Measurements from ENCODE around the gene DSTYK. TPM values are rescaled to one million over a fixed set of nuclear protein-coding genes. Genes with fewer than 3 reads are reported as not detected.

DSTYK gene
- total and polyA plus RNA-seq, 2 experiments from 2014 or later, result 6.1 to 10.7 TPM

DNA sequence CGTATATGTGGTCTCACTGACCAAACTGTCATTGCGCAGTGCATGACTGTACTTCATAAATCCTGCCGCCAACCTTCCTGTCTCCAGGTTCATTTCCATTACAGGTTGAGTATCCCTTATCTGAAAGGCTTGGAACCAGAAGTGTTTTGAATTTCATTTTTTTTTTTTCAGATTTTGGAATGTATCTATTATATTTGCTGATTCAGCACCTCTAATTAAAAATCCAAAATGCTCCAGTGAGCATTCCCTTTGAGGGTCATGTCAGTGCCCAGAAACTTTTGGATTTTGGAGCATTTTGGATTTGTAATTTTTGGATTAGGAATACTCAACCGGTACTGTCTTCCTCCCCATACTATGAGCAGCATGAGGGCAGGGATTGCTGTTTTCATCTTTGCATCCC is 59.0 kb downstream of the DSTYK start:
- TF ChIP-seq CTCF (conservative IDR thresholded peaks at IDR 0.05; ENCODE audit: low read depth in 2 of 2) (no peak), ZNF114 (CRISPR knock-in tag; IDR thresholded peaks at IDR 0.05) (no peak), REST (IDR thresholded peaks at IDR 0.05; ENCODE audit: unreplicated experiment) (no peak), CREB1 (CRISPR knock-in tag; IDR thresholded peaks at IDR 0.05; ENCODE audit: low read depth) (no peak), JUNB (IDR thresholded peaks at IDR 0.05; ENCODE audit: unreplicated experiment) (no peak), NANOG (IDR thresholded peaks at IDR 0.05; ENCODE audit: borderline replicate concordance) (no peak), ZNF331 (CRISPR knock-in tag; IDR thresholded peaks at IDR 0.05; ENCODE audit: low read depth) (no peak)
- Histone ChIP-seq H3F3A (replicated peaks; ENCODE audit: low read depth) (no peaks in the 10 kb centered on the region), H3K4me2 (no peak overlapping the region), H3K9me2 (ENCODE audit: insufficient read depth) (no peaks in the 10 kb centered on the region), H4K20me1 (replicated peaks; ENCODE audit: insufficient read depth) (no peaks in the 10 kb centered on the region), H3K4me1 (ENCODE audit: insufficient read depth) (no peaks in the 10 kb centered on the region), H2AFZ (no peak overlapping the region), H3K27me3 (ENCODE audit: insufficient read depth) (no peaks in the 10 kb centered on the region), H3K4me3 (no peak overlapping the region), H3K27ac (ENCODE audit: low read depth) (no peak overlapping the region), H3K79me2 (replicated peaks; ENCODE audit: insufficient read depth) (no peaks in the 10 kb centered on the region), H3K36me3 (ENCODE audit: insufficient read depth) (peaks cover 32% of the 10 kb centered on the region)
- DNase-seq (ENCODE audit: low spot score) (no peak), ATAC-seq (no peak)
- Mint-ChIP-seq H3K27ac (no peak overlapping the region), H3K27me3 (ENCODE audit: insufficient read depth, low read depth, poor library complexity) (peaks cover 5% of the 10 kb centered on the region), H3K4me3 (no peak overlapping the region), H3K36me3 (ENCODE audit: low read depth) (peaks cover 55% of the 10 kb centered on the region), H3K9me3 (peaks cover 30% of the 10 kb centered on the region), H3K4me1 (peaks cover 2% of the 10 kb centered on the region; the same call in 2 of the 3 replicates)

- H3K27ac Mint-ChIP-seq, result no peak overlapping the region
- no peaks in the 10 kb centered on the region for H4K20me1 ChIP-seq (replicated peaks; ENCODE audit: insufficient read depth)
- H3K4me3 ChIP-seq, result no peak overlapping the region
- peaks cover 15% of the 10 kb centered on the region for H3K36me3 ChIP-seq (ENCODE audit: insufficient read depth)
- no peaks in the 10 kb centered on the region for H3F3A ChIP-seq (replicated peaks; ENCODE audit: low read depth)
- no peaks in the 10 kb centered on the region for H3K4me1 ChIP-seq (ENCODE audit: insufficient read depth)
- H3K27me3 ChIP-seq (ENCODE audit: insufficient read depth), result no peaks in the 10 kb centered on the region
- peaks cover 3% of the 10 kb centered on the region; the same call in 2 of the 3 replicates for H3K4me1 Mint-ChIP-seq
- H2AFZ ChIP-seq, result no peak overlapping the region
- H3K36me3 Mint-ChIP-seq (ENCODE audit: low read depth), result peaks cover 45% of the 10 kb centered on the region
- H3K4me3 Mint-ChIP-seq, result no peak overlapping the region
- peaks cover 14% of the 10 kb centered on the region for H3K9me3 Mint-ChIP-seq
- no peak for DNase-seq (ENCODE audit: low spot score)
- H3K27me3 Mint-ChIP-seq (ENCODE audit: insufficient read depth, low read depth, poor library complexity), result peaks cover 2% of the 10 kb centered on the region
- no peak for ATAC-seq
- TF ChIP-seq, protein P1, sequence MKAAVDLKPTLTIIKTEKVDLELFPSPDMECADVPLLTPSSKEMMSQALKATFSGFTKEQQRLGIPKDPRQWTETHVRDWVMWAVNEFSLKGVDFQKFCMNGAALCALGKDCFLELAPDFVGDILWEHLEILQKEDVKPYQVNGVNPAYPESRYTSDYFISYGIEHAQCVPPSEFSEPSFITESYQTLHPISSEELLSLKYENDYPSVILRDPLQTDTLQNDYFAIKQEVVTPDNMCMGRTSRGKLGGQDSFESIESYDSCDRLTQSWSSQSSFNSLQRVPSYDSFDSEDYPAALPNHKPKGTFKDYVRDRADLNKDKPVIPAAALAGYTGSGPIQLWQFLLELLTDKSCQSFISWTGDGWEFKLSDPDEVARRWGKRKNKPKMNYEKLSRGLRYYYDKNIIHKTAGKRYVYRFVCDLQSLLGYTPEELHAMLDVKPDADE (IDR thresholded peaks at IDR 0.05), result no peak
- H3K9me2 ChIP-seq (ENCODE audit: insufficient read depth), result no peaks in the 10 kb centered on the region
- no peak overlapping the region for H3K27ac ChIP-seq (ENCODE audit: low read depth)
- no peak overlapping the region for H3K4me2 ChIP-seq
- H3K79me2 ChIP-seq (replicated peaks; ENCODE audit: insufficient read depth), result no peaks in the 10 kb centered on the region
Observed at GRCh38 chr1:205150651-205151428, 60.7 kb downstream of the DSTYK start.

Measured in GM23338 (cell line).